Thyroid gland (tissue), 4 donors: ENCODE data around the gene FMN1. TPM values are rescaled to one million over a fixed set of nuclear protein-coding genes. Genes with fewer than 3 reads are reported as not detected.

Source experiments
- DNase-seq, 2 donors: peaks; one replicate each; pipeline ENCODE4 v3.0.0-alpha.2; 2019
- H3K27ac ChIP-seq, 3 donors: fragments of 200-600 bp; sonication (generic); 1 replicate in 2 of 3; 2 replicates in 1 of 3; pipeline ENCODE4 v1.5.1; 2016 to 2019; ENCODE audit warnings: mild to moderate bottlenecking in 1 of 3, moderate library complexity in 1 of 3
- H3K27me3 ChIP-seq: fragments of 200-600 bp; sonication (generic); one replicate; pipeline ENCODE4 v1.5.1; 2019
- H3K36me3 ChIP-seq, 2 donors: fragments of 200-600 bp; sonication (generic); one replicate each; pipeline ENCODE4 v1.5.1; 2016 to 2019
- H3K4me1 ChIP-seq, 2 donors: fragments of 200-600 bp; sonication (generic); one replicate each; pipeline ENCODE4 v1.5.1; 2017 to 2019
- H3K4me3 ChIP-seq, 3 donors: fragments of 200-600 bp; sonication (generic); replicated peaks in 1 of 3; 1 replicate in 2 of 3; 2 replicates in 1 of 3; pipeline ENCODE4 v1.5.1; 2016; ENCODE audit warnings: mild to moderate bottlenecking in 1 of 3
- H3K9me3 ChIP-seq: fragments of 200-600 bp; sonication (generic); one replicate; pipeline ENCODE4 v1.5.1; 2017
- POLR2A ChIP-seq, 2 donors: fragments of 450-650 bp; IDR thresholded peaks; one replicate each; pipeline ENCODE4 v1.6.1; 2017; ENCODE audit warnings: antibody characterized with exemption in 2 of 2, mild to moderate bottlenecking in 2 of 2, moderate library complexity in 1 of 2
- WGBS, 2 donors: methylation state at CpG; one replicate each; pipeline ENCODE4 v1.1.5; 2017; 5-methylcytosine and 5-hydroxymethylcytosine counted together
- intact Hi-C: fragments of 100-400 bp; cut with DNase I; formaldehyde crosslinking; loops from one replicate; pipeline ENCODE4 v1.15.1; 2023
- total RNA-seq, 4 donors: library from RNA; depleted of rRNA; stranded (reverse); fragments of >200 nt; gene quantifications; one replicate each; pipeline ENCODE4 v1.2.3, GENCODE V29; 2016
- TF ChIP-seq, protein P1 (sequence below), 6 experiments: fragments of 200-600 bp in 3 of 6; fragments of 450-650 bp in 3 of 6; sonication (generic) in 3 of 6; IDR thresholded peaks; one replicate each; pipeline ENCODE4 v1.5.1; 2016 to 2019; ENCODE audit warnings: antibody characterized with exemption in 6 of 6, mild to moderate bottlenecking in 2 of 6, inconsistent platforms in 1 of 6, moderate library complexity in 1 of 6

FMN1 gene
- total RNA-seq, 4 donors from 2014 or later, result 13.8 to 28.3 (median 22.5) TPM

- no peaks in the 10 kb centered on the region for H3K4me1 ChIP-seq
- H3K9me3 ChIP-seq, result no peaks in the 10 kb centered on the region
- no peak for TF ChIP-seq POLR2A (IDR thresholded peaks at IDR 0.05)
- TF ChIP-seq, protein P1, sequence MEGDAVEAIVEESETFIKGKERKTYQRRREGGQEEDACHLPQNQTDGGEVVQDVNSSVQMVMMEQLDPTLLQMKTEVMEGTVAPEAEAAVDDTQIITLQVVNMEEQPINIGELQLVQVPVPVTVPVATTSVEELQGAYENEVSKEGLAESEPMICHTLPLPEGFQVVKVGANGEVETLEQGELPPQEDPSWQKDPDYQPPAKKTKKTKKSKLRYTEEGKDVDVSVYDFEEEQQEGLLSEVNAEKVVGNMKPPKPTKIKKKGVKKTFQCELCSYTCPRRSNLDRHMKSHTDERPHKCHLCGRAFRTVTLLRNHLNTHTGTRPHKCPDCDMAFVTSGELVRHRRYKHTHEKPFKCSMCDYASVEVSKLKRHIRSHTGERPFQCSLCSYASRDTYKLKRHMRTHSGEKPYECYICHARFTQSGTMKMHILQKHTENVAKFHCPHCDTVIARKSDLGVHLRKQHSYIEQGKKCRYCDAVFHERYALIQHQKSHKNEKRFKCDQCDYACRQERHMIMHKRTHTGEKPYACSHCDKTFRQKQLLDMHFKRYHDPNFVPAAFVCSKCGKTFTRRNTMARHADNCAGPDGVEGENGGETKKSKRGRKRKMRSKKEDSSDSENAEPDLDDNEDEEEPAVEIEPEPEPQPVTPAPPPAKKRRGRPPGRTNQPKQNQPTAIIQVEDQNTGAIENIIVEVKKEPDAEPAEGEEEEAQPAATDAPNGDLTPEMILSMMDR (IDR thresholded peaks at IDR 0.05), result no peak
- H3K4me3 ChIP-seq, result no peak overlapping the region
- H3K27me3 ChIP-seq, result no peaks in the 10 kb centered on the region
- H3K27ac ChIP-seq, result no peak overlapping the region
- H3K36me3 ChIP-seq, result no peaks in the 10 kb centered on the region
- intact Hi-C loops, result no loop called here
- WGBS, 2 donors, result 86 to 87% methylated on average over 6 of the region's 6 CpGs
- DNase-seq, result no peak
Measured at GRCh38 chr15:33119273-33119672, 75.2 kb downstream of the FMN1 start.

DNA sequence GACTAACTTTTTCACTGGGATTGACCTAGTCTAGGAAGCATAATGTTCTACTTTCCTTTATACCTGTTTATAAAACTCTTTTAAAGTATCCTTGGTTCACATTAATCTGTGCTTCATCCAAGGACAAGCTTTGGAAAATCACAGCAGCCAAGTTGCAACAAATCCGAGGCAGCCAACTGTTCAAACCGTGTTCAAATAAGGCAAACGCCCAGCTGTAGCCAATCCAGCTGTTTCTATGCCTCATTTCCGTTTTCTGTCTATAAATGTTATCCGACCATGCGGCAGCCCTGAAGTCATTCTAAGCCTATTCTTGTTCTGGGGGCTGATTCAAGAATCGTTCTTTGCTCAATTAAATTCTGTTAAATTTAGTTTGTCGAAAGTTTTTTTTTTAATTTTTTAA, 78.3 kb downstream of the FMN1 start:
- intact Hi-C loops, result no loop called here
- H3K4me3 ChIP-seq, result no peak overlapping the region
- H3K27ac ChIP-seq, result no peak overlapping the region
- no peak for DNase-seq
- TF ChIP-seq, protein P1 (IDR thresholded peaks at IDR 0.05), result no peak
- no peak for TF ChIP-seq POLR2A (IDR thresholded peaks at IDR 0.05)
- no peaks in the 10 kb centered on the region for H3K4me1 ChIP-seq
- H3K9me3 ChIP-seq, result no peaks in the 10 kb centered on the region
- no peaks in the 10 kb centered on the region for H3K27me3 ChIP-seq
- 70 to 77% methylated on average over 8 of the region's 8 CpGs for WGBS, 2 donors
- H3K36me3 ChIP-seq, result no peaks in the 10 kb centered on the region

- Histone ChIP-seq H3K4me1 (no peaks in the 10 kb centered on the region), H3K9me3 (no peaks in the 10 kb centered on the region), H3K4me3 (no peak overlapping the region), H3K27ac (no peak overlapping the region), H3K27me3 (no peaks in the 10 kb centered on the region), H3K36me3 (no peaks in the 10 kb centered on the region)
- no peak for TF ChIP-seq POLR2A (IDR thresholded peaks at IDR 0.05)
- TF ChIP-seq, protein P1 (IDR thresholded peaks at IDR 0.05), result no peak
- 53 to 60% methylated on average over 4 of the region's 4 CpGs for WGBS, 2 donors
- DNase-seq, result no peak
- intact Hi-C loops, result no loop called here
Measured at GRCh38 chr15:33115191-33115861, 79.2 kb downstream of the FMN1 start.

- 79 to 80% methylated on average over 8 of the region's 8 CpGs for WGBS, 2 donors
Measured at GRCh38 chr15:33114374-33114717, 80.2 kb downstream of the FMN1 start.

More at GRCh38 chr15:33114374-33114717, 80.2 kb downstream of the FMN1 start:
- Histone ChIP-seq H3K27ac (no peak overlapping the region), H3K36me3 (no peaks in the 10 kb centered on the region), H3K4me3 (no peak overlapping the region), H3K9me3 (no peaks in the 10 kb centered on the region), H3K4me1 (no peaks in the 10 kb centered on the region), H3K27me3 (no peaks in the 10 kb centered on the region)
- intact Hi-C loops, result no loop called here
- DNase-seq, result no peak
- TF ChIP-seq, protein P1 (IDR thresholded peaks at IDR 0.05), result no peak
- TF ChIP-seq POLR2A (IDR thresholded peaks at IDR 0.05), result no peak
